Epidermal melanocyte (primary cell): ENCODE data around the gene GRM2.
"Not testable (repeated sequence)": the region's sequence is repeated elsewhere in the genome, so short reads cannot be mapped to it uniquely, and the experiment has no call there.

Experiments
- DNase-seq: peaks from one replicate; pipeline ENCODE4 v3.0.0; 2011; ENCODE audit warnings: low spot score; ENCODE audit not compliant: insufficient read length

GRM2 gene

GRCh38 chr3:51721062-51721745 lies 14.3 kb downstream of the GRM2 start:
- DNase-seq = no peak

DNA sequence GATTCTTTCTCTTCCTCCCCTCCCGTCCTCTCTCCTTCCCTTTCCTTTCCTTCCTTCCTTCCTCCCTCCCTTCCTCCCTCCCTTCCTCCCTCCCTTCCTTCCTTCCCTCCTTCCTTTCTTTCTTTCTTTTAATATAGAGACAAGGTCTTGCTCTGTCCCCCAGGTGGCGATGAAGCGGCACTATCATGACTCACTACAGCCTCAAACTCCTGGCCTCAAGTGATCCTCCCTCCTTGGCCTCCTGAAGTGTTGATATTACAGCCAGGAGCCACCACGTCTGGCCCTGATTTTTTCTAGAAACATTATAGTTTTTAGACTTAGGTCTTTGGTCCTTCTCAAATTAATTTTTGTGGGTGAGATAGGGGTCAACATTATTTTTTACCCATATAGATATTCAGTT lies 15.5 kb downstream of the GRM2 start:
- DNase-seq = no peak

DNA sequence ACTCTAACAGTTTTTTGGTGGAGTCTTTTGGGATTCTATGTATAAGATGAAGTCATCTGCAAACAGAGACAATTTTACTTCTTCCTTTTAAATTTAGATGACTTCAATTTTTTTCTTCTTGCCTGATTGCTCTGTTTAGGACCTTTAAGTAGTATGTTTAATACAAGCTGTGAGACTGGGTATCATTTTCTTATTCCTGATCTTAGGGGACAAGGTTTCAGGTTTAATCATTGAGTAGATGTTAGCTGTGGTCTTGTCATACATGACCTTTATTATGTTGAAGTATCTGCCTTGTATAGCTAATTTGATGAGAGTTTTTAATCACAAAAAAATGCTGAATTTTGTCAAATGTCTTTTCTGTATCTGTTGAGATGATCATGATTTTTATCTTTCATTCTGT lies 20.6 kb downstream of the GRM2 start:
- DNase-seq = no peak

- DNase-seq = no peak
Observed at GRCh38 chr3:51729042-51729633, 22.3 kb downstream of the GRM2 start.

DNA sequence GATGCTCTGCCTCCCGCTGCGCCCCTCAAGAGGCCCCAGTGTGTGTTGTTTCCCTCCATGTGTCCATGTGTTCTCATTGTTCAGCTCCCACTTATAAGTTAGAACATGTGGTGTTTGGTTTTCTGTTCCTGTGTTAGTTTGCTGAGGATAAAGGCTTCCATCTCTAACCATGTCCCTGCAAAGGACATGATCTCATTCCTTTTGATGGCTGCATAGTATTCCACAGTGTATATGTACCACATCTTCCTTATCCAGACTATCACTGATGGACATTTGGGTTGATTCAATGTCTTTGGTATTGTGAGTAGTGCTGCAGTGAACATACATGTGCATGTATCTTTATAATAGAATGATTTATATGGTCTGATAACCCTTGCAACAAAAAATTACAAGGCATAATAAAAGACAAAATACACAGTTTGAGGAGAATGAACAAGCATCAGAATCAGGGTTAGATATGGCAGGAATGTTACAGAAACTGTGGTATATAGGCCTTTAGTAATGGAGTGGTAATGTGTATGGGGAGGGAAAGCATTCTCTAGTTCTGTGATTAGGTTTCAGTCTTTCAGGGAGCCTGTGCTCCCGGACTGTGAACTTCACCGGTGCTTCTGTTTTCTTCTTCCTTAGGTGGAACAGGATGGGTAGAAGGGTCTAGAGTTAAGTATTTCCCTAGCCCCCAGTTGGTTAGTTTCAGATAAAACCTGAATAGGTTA lies 27.1 kb downstream of the GRM2 start:
- DNase-seq = no peak

- DNase-seq = no peak
Observed at GRCh38 chr3:51734572-51734907, 27.7 kb downstream of the GRM2 start.

GRCh38 chr3:51735039-51735438 lies 28.2 kb downstream of the GRM2 start:
- DNase-seq = no peak

GRCh38 chr3:51735950-51736349 lies 29.1 kb downstream of the GRM2 start:
- no peak for DNase-seq

DNA sequence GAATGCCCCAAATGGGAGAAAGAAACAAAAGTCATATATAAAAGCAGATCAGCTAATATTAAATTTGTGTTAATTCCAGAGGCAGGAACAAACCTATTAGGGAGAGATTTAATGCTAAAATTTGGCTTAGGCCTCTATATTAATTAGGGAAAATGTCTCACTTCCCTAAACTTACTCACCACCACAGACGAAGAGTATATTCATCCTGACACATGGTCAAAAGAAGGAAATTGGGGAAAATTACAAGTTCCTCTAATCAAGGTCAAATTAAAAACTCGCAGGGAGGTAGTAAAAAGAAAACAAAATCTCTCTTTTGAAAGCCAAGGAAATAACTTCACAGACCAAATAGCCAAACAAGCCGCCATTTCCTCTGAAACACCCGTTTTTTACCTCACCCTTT lies 32.2 kb downstream of the GRM2 start:
- no peak for DNase-seq

- not testable (repeated sequence) for DNase-seq
Observed at GRCh38 chr3:51742320-51742719, 35.5 kb downstream of the GRM2 start.

GRCh38 chr3:51742978-51743377 lies 36.1 kb downstream of the GRM2 start:
- not testable (repeated sequence) for DNase-seq

- DNase-seq = no peak
Observed at GRCh38 chr3:51747840-51748239, 41.0 kb downstream of the GRM2 start.

DNA sequence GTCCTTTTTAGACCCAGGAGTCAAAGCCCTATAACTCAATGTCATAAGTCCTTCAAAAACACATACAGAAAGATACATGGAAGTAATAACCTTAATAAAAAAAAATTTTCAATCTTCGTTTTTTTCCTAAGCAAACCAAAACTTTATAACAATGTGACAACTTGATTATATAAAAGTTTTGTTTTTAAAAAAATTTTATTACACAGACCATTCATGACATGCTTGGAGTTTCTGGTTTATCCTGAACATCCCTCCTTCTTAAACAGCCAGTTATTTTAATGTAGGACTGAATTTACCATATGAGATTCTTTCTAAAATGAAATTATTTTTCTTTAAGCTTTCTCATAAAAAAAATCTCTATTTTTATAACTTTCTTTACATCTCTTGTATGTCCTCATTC lies 41.5 kb downstream of the GRM2 start:
- no peak for DNase-seq

- no peak for DNase-seq
Observed at GRCh38 chr3:51750878-51751277, 44.0 kb downstream of the GRM2 start.

DNA sequence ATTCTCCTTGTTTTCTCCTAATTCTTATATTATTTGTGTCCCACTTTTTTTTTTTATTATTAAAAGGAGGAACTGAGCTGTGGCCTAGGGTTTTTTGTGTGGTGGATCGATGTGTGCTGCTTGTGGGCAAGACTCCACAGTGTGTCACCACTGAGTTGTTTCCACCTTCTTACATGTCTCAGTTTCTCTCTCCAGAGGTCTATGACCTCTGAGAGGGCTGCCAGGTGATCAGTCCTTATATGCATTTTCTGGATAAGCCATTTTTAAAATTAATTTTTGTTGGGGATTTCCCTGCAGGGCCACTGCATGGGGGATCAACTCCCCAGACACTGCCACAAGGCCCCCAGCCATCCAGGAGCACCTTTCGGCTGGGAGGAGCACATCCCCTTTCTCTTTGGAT lies 44.4 kb downstream of the GRM2 start:
- DNase-seq = no peak

GRCh38 chr3:51753763-51754750 lies 47.2 kb downstream of the GRM2 start:
- DNase-seq = not testable (repeated sequence)

GRCh38 chr3:51759203-51759602 lies 52.3 kb downstream of the GRM2 start:
- DNase-seq = no peak
